Measurements from ENCODE around the gene DKKL1.

The DKKL1 gene

DNA sequence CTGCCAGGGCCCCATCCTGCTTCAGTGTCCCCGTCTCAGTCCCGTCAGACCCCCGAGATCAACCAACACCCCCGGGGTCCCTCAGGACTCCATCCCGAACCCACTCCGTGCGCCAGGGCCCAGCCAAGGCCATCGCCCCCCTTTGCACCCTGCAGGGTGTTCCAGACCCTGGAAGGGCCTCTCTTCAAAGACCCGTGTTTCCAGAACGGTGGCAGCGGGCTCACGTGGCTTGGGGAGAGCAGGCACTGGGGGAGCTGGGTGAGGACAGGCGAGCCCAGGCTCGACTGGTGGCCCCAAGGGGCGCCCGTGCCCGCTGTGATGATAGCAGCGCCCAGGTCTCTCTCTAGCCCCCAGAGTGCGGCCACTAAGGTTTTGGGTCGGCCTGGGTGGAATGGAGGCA lies 25.7 kb downstream of the DKKL1 start:
- Histone ChIP-seq H3K36me3 (ENCODE audit: insufficient read depth, low read length) (no peaks in the 10 kb centered on the region), H3K9ac (ENCODE audit: low read depth, low read length) (no peak overlapping the region), H3K27ac (ENCODE audit: low read depth, low read length) (no peak overlapping the region), H3K9me3 (ENCODE audit: insufficient read depth, low read depth, low read length) (no peaks in the 10 kb centered on the region), H3K4me1 (ENCODE audit: insufficient read depth, low read length) (no peaks in the 10 kb centered on the region), H3K4me3 (ENCODE audit: low read length) (no peak overlapping the region), H3K27me3 (ENCODE audit: insufficient read depth, low read length) (no peaks in the 10 kb centered on the region)
- 92% methylated on average over 20 of the region's 20 CpGs for WGBS

DNA sequence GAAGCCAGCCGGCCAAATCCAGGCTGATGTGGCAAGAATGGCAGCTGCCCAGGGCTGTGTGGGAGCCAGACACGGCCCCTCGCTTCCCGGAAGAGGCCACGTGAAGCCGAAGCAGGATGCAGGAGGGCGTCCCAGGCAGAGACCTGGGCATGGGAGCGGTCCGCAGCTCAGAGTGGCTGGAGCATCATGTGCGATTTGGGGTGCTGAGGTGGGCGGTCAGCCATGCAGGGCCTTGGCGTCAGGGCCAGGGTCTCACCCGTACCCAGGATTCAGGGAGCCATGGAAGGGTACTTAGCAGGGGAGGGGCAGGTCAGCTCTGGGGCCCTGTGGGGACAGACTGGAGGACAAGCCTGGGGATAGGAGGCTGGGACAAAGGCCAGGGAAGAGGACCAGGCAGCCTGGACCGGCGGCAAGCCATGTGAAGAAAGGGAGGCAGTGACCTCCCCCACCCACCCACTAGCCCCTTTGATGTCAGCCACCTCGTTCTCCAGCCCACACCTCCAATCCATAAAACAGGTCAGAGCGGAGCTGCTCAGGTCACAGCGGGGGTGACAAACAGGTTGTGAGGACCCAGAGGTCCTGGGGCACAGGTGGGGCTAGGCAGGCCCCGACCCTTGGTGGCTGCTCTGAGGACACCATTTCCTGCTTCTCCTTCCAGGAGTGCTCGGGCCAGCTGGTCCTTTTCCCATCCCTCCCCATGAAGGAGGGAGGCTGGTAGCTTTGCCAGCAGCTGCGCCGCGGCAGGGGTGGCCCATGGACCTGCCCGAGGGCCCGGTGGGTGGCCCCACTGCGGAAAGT lies 26.7 kb downstream of the DKKL1 start:
- no peak overlapping the region for H3K4me3 ChIP-seq (ENCODE audit: low read length)
- no peak overlapping the region for H3K27ac ChIP-seq (ENCODE audit: low read depth, low read length)
- H3K4me1 ChIP-seq (ENCODE audit: insufficient read depth, low read length), result no peaks in the 10 kb centered on the region
- no peaks in the 10 kb centered on the region for H3K9me3 ChIP-seq (ENCODE audit: insufficient read depth, low read depth, low read length)
- 80% methylated on average over 24 of the region's 26 CpGs for WGBS
- no peak overlapping the region for H3K9ac ChIP-seq (ENCODE audit: low read depth, low read length)
- no peaks in the 10 kb centered on the region for H3K27me3 ChIP-seq (ENCODE audit: insufficient read depth, low read length)
- no peaks in the 10 kb centered on the region for H3K36me3 ChIP-seq (ENCODE audit: insufficient read depth, low read length)

DNA sequence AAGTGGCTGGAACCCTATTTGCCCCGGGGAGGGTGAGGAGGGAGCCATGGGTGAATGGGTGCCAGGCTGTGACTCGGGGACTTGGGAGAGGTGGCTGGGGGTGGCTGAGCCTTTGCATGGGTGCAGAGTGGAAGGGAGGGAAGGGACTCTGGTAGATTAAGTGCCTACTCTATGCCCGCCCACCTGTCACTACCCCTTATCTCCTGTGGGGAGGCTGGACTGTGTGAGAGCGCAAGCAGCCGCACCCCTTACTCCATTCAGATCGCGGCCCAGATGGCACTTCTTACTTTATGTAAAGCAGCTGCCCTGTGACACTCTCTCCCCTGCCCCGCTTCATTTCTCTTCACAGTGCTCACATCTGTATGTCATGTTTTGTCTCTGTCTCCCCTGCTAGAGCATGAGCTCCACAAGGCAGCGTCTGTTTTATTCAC lies 27.3 kb downstream of the DKKL1 start:
- H3K4me1 ChIP-seq (ENCODE audit: insufficient read depth, low read length), result no peaks in the 10 kb centered on the region
- H3K27ac ChIP-seq (ENCODE audit: low read depth, low read length), result no peak overlapping the region
- H3K27me3 ChIP-seq (ENCODE audit: insufficient read depth, low read length), result no peaks in the 10 kb centered on the region
- H3K9me3 ChIP-seq (ENCODE audit: insufficient read depth, low read depth, low read length), result no peaks in the 10 kb centered on the region
- no peaks in the 10 kb centered on the region for H3K36me3 ChIP-seq (ENCODE audit: insufficient read depth, low read length)
- no peak overlapping the region for H3K9ac ChIP-seq (ENCODE audit: low read depth, low read length)
- 77% methylated on average over 9 of the region's 9 CpGs for WGBS
- no peak overlapping the region for H3K4me3 ChIP-seq (ENCODE audit: low read length)

DNA sequence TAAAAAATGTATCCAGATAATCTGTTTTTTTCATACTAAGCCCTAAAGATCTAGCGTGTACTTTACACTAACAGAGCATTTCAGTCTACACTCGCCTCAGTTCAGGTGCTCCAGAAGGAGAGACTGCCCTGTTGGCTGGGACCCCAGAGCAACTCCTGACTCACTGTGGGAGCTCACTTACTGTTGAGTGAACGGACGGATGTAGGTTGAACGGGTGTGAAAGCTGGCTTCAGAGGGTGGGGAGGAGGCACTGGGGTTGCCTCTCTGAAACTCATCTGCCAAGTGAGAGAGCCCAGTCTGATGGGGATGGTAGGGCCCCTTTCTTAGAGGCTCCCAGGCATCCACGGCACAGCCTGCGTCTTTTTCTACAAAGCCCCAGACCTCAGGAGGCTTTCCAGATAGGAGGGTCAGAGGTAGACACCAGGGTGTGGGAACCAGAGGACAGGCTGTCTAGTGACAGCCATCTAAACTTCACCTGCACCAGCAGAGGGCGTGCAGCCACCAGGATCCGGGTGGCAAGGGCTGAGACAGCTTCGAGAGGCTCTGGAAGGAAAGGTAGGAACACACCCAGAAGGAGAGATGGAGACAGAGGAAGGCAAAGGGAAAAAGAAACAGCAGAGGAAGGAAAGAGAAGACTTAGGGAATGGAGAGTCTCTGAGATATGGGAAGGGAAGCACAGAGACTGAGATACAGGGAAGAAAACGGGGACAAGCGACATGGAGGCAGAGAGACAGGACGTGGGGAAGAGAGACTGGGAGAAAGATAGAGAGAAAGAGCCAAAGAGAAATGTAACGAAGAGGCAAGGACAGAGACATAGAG lies 28.1 kb downstream of the DKKL1 start:
- Histone ChIP-seq H3K27ac (ENCODE audit: low read depth, low read length) (no peak overlapping the region), H3K9me3 (ENCODE audit: insufficient read depth, low read depth, low read length) (no peaks in the 10 kb centered on the region), H3K36me3 (ENCODE audit: insufficient read depth, low read length) (no peaks in the 10 kb centered on the region), H3K9ac (ENCODE audit: low read depth, low read length) (no peak overlapping the region), H3K4me1 (ENCODE audit: insufficient read depth, low read length) (no peaks in the 10 kb centered on the region), H3K4me3 (ENCODE audit: low read length) (no peak overlapping the region), H3K27me3 (ENCODE audit: insufficient read depth, low read length) (no peaks in the 10 kb centered on the region)
- 42% methylated on average over 14 of the region's 14 CpGs for WGBS

DNA sequence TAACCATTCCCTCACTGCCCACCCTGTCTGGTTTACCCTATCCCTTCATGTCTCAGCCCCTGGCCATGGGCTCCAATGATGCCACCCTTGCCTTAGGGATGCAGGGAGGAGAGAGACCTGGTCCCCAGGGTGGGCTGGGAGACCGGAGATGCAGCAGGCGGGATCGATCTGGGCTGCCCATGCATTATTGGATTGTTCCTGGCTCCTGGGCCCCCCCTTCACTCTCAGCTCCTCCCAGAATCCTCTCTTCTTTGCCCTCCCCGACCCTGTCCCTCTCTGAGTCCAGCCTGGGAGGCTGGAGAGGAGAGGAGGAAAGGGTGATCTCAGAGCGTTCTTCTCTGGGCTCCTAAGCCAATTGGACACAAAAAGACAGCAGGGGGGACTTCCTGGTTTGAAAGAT lies 30.2 kb downstream of the DKKL1 start:
- H3K9ac ChIP-seq (ENCODE audit: low read depth, low read length), result no peak overlapping the region
- H3K4me3 ChIP-seq (ENCODE audit: low read length), result no peak overlapping the region
- H3K9me3 ChIP-seq (ENCODE audit: insufficient read depth, low read depth, low read length), result no peaks in the 10 kb centered on the region
- 0 out of 2 replicates have a peak, but pooled peaks cover 4% of the 10 kb centered on the region for H3K4me1 ChIP-seq (ENCODE audit: insufficient read depth, low read length)
- no peaks in the 10 kb centered on the region for H3K27me3 ChIP-seq (ENCODE audit: insufficient read depth, low read length)
- H3K36me3 ChIP-seq (ENCODE audit: insufficient read depth, low read length), result no peaks in the 10 kb centered on the region
- H3K27ac ChIP-seq (ENCODE audit: low read depth, low read length), result no peak overlapping the region
- 90% methylated on average over 4 of the region's 5 CpGs for WGBS

DNA sequence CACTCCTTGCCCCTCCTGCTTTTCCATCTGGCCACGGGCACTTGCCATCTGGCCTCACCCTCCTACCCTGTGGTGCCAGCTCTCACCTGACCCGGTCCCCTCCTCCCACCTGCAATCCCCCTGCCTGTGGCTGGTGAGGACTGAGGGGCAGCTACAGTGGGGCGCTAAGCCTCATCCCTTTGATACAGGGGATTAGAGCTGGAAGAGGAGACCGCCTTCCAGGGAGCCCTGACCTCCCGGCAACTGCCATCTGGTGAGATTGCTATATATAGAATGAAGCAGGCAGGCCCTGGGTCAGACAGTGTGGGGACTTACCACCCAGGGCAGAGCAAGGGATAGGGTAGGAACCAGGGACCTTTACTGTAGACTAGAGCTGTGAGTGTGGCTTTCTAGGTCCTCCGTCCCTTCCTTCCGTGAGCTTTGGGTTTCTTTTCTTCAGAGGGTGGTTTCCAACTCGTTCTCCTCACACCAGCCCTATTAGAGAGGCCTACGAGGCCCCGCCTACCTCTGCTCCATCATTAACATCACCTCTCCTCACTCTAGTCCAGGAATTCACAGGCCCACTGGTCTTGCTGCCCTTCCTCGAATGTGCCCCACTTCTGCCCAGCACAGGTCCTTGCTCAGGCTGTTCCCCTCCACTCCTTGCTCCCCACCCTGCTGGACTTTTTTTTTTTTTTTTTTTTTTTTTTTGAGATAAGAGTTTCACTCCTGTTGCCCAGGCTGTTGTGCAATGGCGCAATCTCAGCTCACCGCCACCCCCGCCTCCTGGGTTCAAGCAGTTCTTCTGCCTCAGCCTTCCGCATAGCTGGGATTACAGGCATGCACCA lies 32.1 kb downstream of the DKKL1 start:
- Histone ChIP-seq H3K9ac (ENCODE audit: low read depth, low read length) (no peak overlapping the region), H3K36me3 (ENCODE audit: insufficient read depth, low read length) (no peaks in the 10 kb centered on the region), H3K27ac (ENCODE audit: low read depth, low read length) (no peak overlapping the region), H3K4me1 (ENCODE audit: insufficient read depth, low read length) (0 out of 2 replicates have a peak, but pooled peaks cover 4% of the 10 kb centered on the region), H3K4me3 (ENCODE audit: low read length) (no peak overlapping the region), H3K9me3 (ENCODE audit: insufficient read depth, low read depth, low read length) (no peaks in the 10 kb centered on the region), H3K27me3 (ENCODE audit: insufficient read depth, low read length) (no peaks in the 10 kb centered on the region)
- 76% methylated on average over 15 of the region's 15 CpGs for WGBS

DNA sequence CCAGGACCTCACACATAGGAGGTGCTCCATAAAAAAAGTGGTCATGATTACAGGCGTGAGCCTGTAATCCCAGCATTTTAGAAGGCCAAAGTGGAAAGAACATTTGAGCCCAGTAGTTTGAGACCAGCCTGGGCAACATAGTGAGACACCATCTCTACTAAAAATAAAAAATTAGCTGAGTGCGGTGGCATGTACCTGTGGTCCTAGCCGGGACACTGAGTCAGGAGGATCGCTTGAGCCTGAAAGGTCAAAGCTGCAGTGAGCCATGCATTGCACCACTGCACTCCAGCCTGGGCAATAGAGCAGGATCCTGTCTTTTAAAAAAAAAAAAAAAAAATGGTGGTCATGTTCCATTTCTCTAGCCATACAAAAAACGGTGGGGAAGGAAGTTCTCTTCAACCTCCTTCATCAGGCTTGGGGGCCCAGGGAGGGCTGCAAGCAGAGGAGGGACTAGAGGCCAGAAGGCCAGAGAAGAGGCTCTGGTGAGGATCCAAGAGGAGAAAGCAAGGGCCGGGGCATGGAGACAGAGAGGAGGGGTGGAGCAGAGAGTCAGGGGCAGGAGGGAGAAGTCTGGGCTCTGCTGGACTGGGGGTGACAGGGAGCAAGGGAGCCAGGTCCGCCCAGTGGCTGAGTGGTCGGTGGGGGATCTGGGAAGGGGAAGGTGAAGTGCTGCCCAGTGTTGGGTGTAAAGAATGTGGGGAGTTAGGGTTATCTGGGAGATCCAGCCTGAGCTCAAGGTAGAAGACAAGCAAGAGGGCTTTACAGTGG lies 33.2 kb downstream of the DKKL1 start:
- no peak overlapping the region for H3K27ac ChIP-seq (ENCODE audit: low read depth, low read length)
- no peaks in the 10 kb centered on the region for H3K27me3 ChIP-seq (ENCODE audit: insufficient read depth, low read length)
- 94% methylated on average over 8 of the region's 8 CpGs for WGBS
- no peaks in the 10 kb centered on the region for H3K9me3 ChIP-seq (ENCODE audit: insufficient read depth, low read depth, low read length)
- no peak overlapping the region for H3K4me3 ChIP-seq (ENCODE audit: low read length)
- H3K9ac ChIP-seq (ENCODE audit: low read depth, low read length), result no peak overlapping the region
- 0 out of 2 replicates have a peak, but pooled peaks cover 4% of the 10 kb centered on the region for H3K4me1 ChIP-seq (ENCODE audit: insufficient read depth, low read length)
- H3K36me3 ChIP-seq (ENCODE audit: insufficient read depth, low read length), result no peaks in the 10 kb centered on the region

DNA sequence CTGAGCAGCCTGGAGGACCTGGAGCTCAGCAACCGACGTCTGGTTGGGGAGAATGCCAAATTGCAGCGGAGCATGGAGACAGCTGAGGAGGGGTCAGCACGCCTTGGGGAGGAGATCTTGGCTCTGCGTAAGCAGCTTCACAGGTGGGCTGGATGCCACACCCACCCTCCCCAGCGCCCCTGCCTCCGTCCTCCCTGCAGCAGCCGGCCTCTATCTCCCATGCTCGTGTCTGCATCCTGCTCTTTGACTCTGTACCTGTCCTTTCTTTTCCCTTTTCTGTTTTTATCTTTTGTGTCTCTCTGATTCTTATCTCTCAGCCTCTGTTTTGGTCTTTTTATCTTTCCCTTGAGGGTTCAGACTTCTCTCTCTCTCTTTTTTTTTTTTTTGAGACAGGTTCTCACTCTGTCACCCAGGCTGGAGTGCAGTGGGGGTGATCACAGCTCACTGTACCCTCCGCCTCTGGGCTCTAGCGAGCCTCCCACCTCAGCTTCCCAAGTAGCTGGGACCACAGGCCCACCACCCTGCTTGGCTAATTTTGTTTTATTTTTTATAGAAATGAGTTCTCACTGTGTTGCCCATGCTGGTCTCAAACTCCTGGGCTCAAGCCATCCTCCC lies 34.4 kb downstream of the DKKL1 start:
- 56% methylated on average over 11 of the region's 11 CpGs for WGBS
- H3K9ac ChIP-seq (ENCODE audit: low read depth, low read length), result no peak overlapping the region

DNA sequence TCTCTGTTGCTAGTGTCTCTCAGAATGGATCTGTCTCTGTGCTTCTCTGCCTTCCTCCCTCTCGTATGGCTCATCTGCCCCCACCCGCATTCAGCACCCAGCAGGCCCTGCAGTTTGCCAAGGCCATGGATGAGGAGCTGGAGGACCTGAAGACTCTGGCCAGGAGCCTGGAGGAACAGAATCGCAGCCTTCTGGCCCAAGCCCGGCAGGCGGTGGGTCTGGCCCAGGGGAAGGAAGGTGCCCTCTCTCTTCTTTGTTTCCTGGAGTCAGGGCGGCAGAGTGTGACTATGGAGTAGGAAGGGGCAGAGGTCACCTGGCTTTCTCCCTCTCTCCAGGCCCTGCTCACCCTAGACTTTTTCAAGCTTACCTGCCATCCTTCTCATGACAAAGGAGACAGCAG lies 35.3 kb downstream of the DKKL1 start:
- Histone ChIP-seq H3K27me3 (ENCODE audit: insufficient read depth, low read length) (no peaks in the 10 kb centered on the region), H3K4me3 (ENCODE audit: low read length) (no peak overlapping the region), H3K36me3 (ENCODE audit: insufficient read depth, low read length) (no peaks in the 10 kb centered on the region), H3K27ac (ENCODE audit: low read depth, low read length) (no peak overlapping the region), H3K4me1 (ENCODE audit: insufficient read depth, low read length) (peaks cover 11% of the 10 kb centered on the region), H3K9ac (ENCODE audit: low read depth, low read length) (no peak overlapping the region), H3K9me3 (ENCODE audit: insufficient read depth, low read depth, low read length) (no peaks in the 10 kb centered on the region)
- 98% methylated on average over 5 of the region's 6 CpGs for whole genome bisulfite sequencing

More for the DNA sequence above, 34.4 kb downstream of the DKKL1 start:
- H3K27ac ChIP-seq (ENCODE audit: low read depth, low read length), result no peak overlapping the region
- no peaks in the 10 kb centered on the region for H3K9me3 ChIP-seq (ENCODE audit: insufficient read depth, low read depth, low read length)
- no peaks in the 10 kb centered on the region for H3K27me3 ChIP-seq (ENCODE audit: insufficient read depth, low read length)
- no peaks in the 10 kb centered on the region for H3K36me3 ChIP-seq (ENCODE audit: insufficient read depth, low read length)
- no peak overlapping the region for H3K4me3 ChIP-seq (ENCODE audit: low read length)
- 0 out of 2 replicates have a peak, but pooled peaks cover 4% of the 10 kb centered on the region for H3K4me1 ChIP-seq (ENCODE audit: insufficient read depth, low read length)

DNA sequence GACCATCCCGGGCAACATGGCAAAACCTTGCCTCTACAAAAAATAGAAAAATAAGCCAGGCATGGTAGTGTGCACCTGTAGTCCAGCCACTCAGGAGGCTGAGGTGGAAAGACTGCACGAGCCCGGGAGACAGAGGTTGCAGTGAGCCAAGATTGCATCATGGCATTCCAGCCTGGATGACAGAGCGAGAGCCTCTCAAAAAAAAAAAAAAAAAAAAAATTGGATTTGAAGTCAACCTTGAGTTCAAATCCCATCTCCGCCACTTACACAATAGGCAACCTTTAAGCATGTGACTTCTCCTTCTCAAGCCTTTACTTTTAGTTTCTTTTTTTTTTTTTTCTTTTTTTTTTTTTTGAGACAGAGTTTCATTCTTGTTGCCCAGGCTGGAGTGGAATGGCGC lies 36.4 kb downstream of the DKKL1 start:
- Histone ChIP-seq H3K36me3 (ENCODE audit: insufficient read depth, low read length) (no peaks in the 10 kb centered on the region), H3K9ac (ENCODE audit: low read depth, low read length) (no peak overlapping the region), H3K27me3 (ENCODE audit: insufficient read depth, low read length) (no peaks in the 10 kb centered on the region), H3K27ac (ENCODE audit: low read depth, low read length) (no peak overlapping the region), H3K9me3 (ENCODE audit: insufficient read depth, low read depth, low read length) (no peaks in the 10 kb centered on the region), H3K4me1 (ENCODE audit: insufficient read depth, low read length) (peaks cover 19% of the 10 kb centered on the region), H3K4me3 (ENCODE audit: low read length) (no peak overlapping the region)
- WGBS, result 93% methylated on average over 5 of the region's 6 CpGs

All from HUES64 (cell line).